ENCODE results near the gene MAST3. TPM values are rescaled to one million over a fixed set of nuclear protein-coding genes. Genes with fewer than 3 reads are reported as not detected.
A peak's percentile ranks its signal among the peaks of the same experiment; 100 is the strongest.

The MAST3 gene
- total RNA-seq, 4 donors from 2014 or later = 0.59 to 22.5 (median 3.8) TPM

GRCh38 chr19:18168673-18169381, 71.2 kb downstream of the MAST3 start:
- DNase-seq = no peak
- no peaks in the 10 kb centered on the region for H3K9me3 ChIP-seq
- peaks cover 0 to 3% of the 10 kb centered on the region in 2 donors for H3K4me1 ChIP-seq
- intact Hi-C loops (cut with DNase I; ENCODE audit: low total_unique reads) = no loop called here
- no peaks in the 10 kb centered on the region for H3K27me3 ChIP-seq
- no peak overlapping the region for H3K4me3 ChIP-seq
- no peaks in the 10 kb centered on the region for H3K36me3 ChIP-seq
- TF ChIP-seq CTCF (IDR thresholded peaks at IDR 0.05) (no peak), POLR2A (IDR thresholded peaks at IDR 0.05) (no peak)
- no peak overlapping the region for H3K27ac ChIP-seq

GRCh38 chr19:18170714-18171255, 73.2 kb downstream of the MAST3 start:
- H3K4me1 ChIP-seq = peaks cover 0 to 3% of the 10 kb centered on the region in 2 donors
- no peaks in the 10 kb centered on the region for H3K27me3 ChIP-seq

GRCh38 chr19:18171605-18172327, 74.2 kb downstream of the MAST3 start:
- Histone ChIP-seq H3K4me1 (peaks cover 0 to 3% of the 10 kb centered on the region in 2 donors), H3K9me3 (no peaks in the 10 kb centered on the region), H3K36me3 (no peaks in the 10 kb centered on the region), H3K27ac (peak overlapping the region in 1 of 2 donors; percentile 3), H3K27me3 (no peaks in the 10 kb centered on the region), H3K4me3 (no peak overlapping the region)
- no peak for DNase-seq
- TF ChIP-seq POLR2A (IDR thresholded peaks at IDR 0.05) = no peak
- no peak for TF ChIP-seq CTCF (IDR thresholded peaks at IDR 0.05)
- intact Hi-C loops (cut with DNase I; ENCODE audit: low total_unique reads) = no loop called here

More at GRCh38 chr19:18170714-18171255, 73.2 kb downstream of the MAST3 start:
- TF ChIP-seq POLR2A (IDR thresholded peaks at IDR 0.05) (no peak), CTCF (IDR thresholded peaks at IDR 0.05) (no peak)
- Histone ChIP-seq H3K36me3 (no peaks in the 10 kb centered on the region), H3K4me3 (no peak overlapping the region), H3K9me3 (no peaks in the 10 kb centered on the region), H3K27ac (no peak overlapping the region)
- intact Hi-C loops (cut with DNase I; ENCODE audit: low total_unique reads) = no loop called here
- DNase-seq = no peak

- H3K4me1 ChIP-seq = peaks cover 0 to 3% of the 10 kb centered on the region in 2 donors
- no peaks in the 10 kb centered on the region for H3K27me3 ChIP-seq
- H3K4me3 ChIP-seq = no peak overlapping the region
- TF ChIP-seq POLR2A (IDR thresholded peaks at IDR 0.05) (no peak), CTCF (IDR thresholded peaks at IDR 0.05) (no peak)
- H3K36me3 ChIP-seq = no peaks in the 10 kb centered on the region
- H3K9me3 ChIP-seq = no peaks in the 10 kb centered on the region
- DNase-seq = no peak
- H3K27ac ChIP-seq = peak overlapping the region; percentile 3 to 68
- intact Hi-C loops (cut with DNase I; ENCODE audit: low total_unique reads) = no loop called here
Measured at GRCh38 chr19:18172331-18173053, 74.9 kb downstream of the MAST3 start.

Data from uterus (tissue), 4 donors.